GM12878 (cell line): Measurements from ENCODE around the gene TEX2. TPM values are rescaled to one million over a fixed set of nuclear protein-coding genes. Genes with fewer than 3 reads are reported as not detected.

Source experiments
- ATAC-seq: fragments of 200-7000 bp; cut with Tn5 transposase; 3 replicates; pipeline ENCODE4 v1.9.1; 2020; ENCODE audit warnings: mild to moderate bottlenecking, moderate library complexity
- BruUV-seq: library from RNA; stranded (reverse); fragments of 400-500 nt; replicated peaks from 2 replicates; lab custom pipeline; 2021; lab: Mats Ljungman, UMichigan
- CTCF ChIA-PET: fragments of 300-600 bp; sonication (Branson Sonifier 250); formaldehyde crosslinking; extraction: SDS; loops from one replicate; lab custom pipeline; 2021; ENCODE audit warnings: inconsistent platforms; lab: Yijun Ruan, JAX
- POLR2A ChIA-PET: fragments of 350-600 bp; formaldehyde crosslinking; extraction: SDS; loops from one replicate; lab custom pipeline; 2021; ENCODE audit warnings: inconsistent platforms; lab: Charles Lee
- RAD21 ChIA-PET: fragments of 300-600 bp; sonication (Branson Sonifier 250); formaldehyde crosslinking; loops from one replicate; lab custom pipeline; 2023; ENCODE audit warnings: antibody characterized with exemption; ENCODE audit not compliant: unreplicated experiment; lab: Charles Lee
- SMC1A ChIA-PET: fragments of 300-600 bp; sonication (Branson Sonifier 250); formaldehyde crosslinking; loops from one replicate; lab custom pipeline; 2023; ENCODE audit not compliant: unreplicated experiment, uncharacterized antibody; lab: Charles Lee
- DNase-seq: peaks from one replicate; pipeline ENCODE4 v3.0.0-alpha.2; 2011; ENCODE audit warnings: low read depth, low spot score
- FAIRE-seq: peaks from 3 replicates; lab custom pipeline; 2011; peaks lifted over from hg19 to GRCh38; lab: Jason Lieb, UNC
- H2AFZ ChIP-seq: 2 replicates; pipeline ENCODE4 v1.6.0; 2011; ENCODE audit warnings: low read depth, low read length, control low read depth; ENCODE audit not compliant: control insufficient read depth
- H3K27ac ChIP-seq: 2 replicates; pipeline ENCODE4 v1.5.1; 2011; ENCODE audit warnings: control low read depth; ENCODE audit not compliant: control insufficient read depth, insufficient read depth
- H3K27me3 ChIP-seq, 2 experiments: replicated peaks in 1 of 2; 2 replicates each; pipeline versions ENCODE4 v1.6.0 to v1.6.1; 2011; ENCODE audit warnings: low read length in 1 of 2; ENCODE audit not compliant: control insufficient read depth in 2 of 2, insufficient read depth in 2 of 2
- H3K36me3 ChIP-seq, 2 experiments: 2 replicates each; pipeline ENCODE4 v1.5.1; 2011; ENCODE audit warnings: low read length in 1 of 2; ENCODE audit not compliant: control insufficient read depth in 2 of 2, insufficient read depth in 2 of 2
- H3K4me1 ChIP-seq: 2 replicates; pipeline ENCODE4 v1.6.1; 2011; ENCODE audit warnings: mild to moderate bottlenecking, low read length, moderate library complexity, mixed read lengths; ENCODE audit not compliant: control insufficient read depth, insufficient read depth
- H3K4me2 ChIP-seq: 2 replicates; pipeline ENCODE4 v1.6.0; 2011; ENCODE audit warnings: control low read depth; ENCODE audit not compliant: control insufficient read depth, insufficient read depth
- H3K4me3 ChIP-seq: fragments of 200-600 bp; sonication (generic); 2 replicates; pipeline ENCODE4 v1.5.1; 2016
- H3K79me2 ChIP-seq: 2 replicates; pipeline ENCODE4 v1.6.0; 2011; ENCODE audit warnings: low read length; ENCODE audit not compliant: control insufficient read depth, insufficient read depth
- H3K9ac ChIP-seq: 2 replicates; pipeline ENCODE4 v1.8.0; 2011; ENCODE audit warnings: low read length, control low read depth, mixed read lengths; ENCODE audit not compliant: control insufficient read depth, insufficient read depth
- H3K9me3 ChIP-seq: replicated peaks from 3 replicates; pipeline ENCODE4 v1.5.1; 2011; ENCODE audit warnings: mild to moderate bottlenecking, low read length; ENCODE audit not compliant: control insufficient read depth, insufficient read depth
- H4K20me1 ChIP-seq: 2 replicates; pipeline ENCODE4 v1.6.0; 2011; ENCODE audit not compliant: control insufficient read depth, insufficient read depth
- CBFB ChIP-seq: IDR thresholded peaks from 2 replicates; pipeline ENCODE4 v1.6.1; 2016; ENCODE audit warnings: antibody characterized with exemption, low read depth
- EED ChIP-seq: sonication (generic); IDR thresholded peaks from 2 replicates; pipeline ENCODE4 v1.6.1; 2016; ENCODE audit warnings: antibody characterized with exemption, low read depth
- FOS ChIP-seq: IDR thresholded peaks from 3 replicates; pipeline ENCODE4 v1.6.1; 2011; ENCODE audit warnings: borderline replicate concordance; ENCODE audit not compliant: insufficient read length; ENCODE audit errors: extremely low read depth
- GATAD2B ChIP-seq: fragments of 450-650 bp; conservative IDR thresholded peaks from 2 replicates; pipeline ENCODE4 v1.6.1; 2017; ENCODE audit warnings: low read depth, mild to moderate bottlenecking, moderate library complexity
- NFYB ChIP-seq: IDR thresholded peaks from 2 replicates; pipeline ENCODE4 v1.6.1; 2011; ENCODE audit warnings: low read depth, mild to moderate bottlenecking, low read length, improper control_type of control experiment, moderate library complexity; ENCODE audit not compliant: insufficient read depth
- NKRF ChIP-seq: fragments of 450-650 bp; conservative IDR thresholded peaks from 2 replicates; pipeline ENCODE4 v1.6.1; 2017; ENCODE audit warnings: mild to moderate bottlenecking, moderate library complexity
- RAD21 ChIP-seq: IDR thresholded peaks from 2 replicates; pipeline ENCODE4 v1.6.1; 2011; ENCODE audit warnings: mild to moderate bottlenecking, low read depth, low read length, moderate library complexity; ENCODE audit not compliant: insufficient read depth
- RBBP5 ChIP-seq: fragments of 200-600 bp; sonication (generic); conservative IDR thresholded peaks from 2 replicates; pipeline ENCODE4 v1.6.1; 2016
- SIX5 ChIP-seq: IDR thresholded peaks from 2 replicates; pipeline ENCODE4 v1.6.1; 2011; ENCODE audit warnings: mild to moderate bottlenecking, low read depth, low read length, moderate library complexity; ENCODE audit not compliant: severe bottlenecking
- TCF3 ChIP-seq: IDR thresholded peaks from 2 replicates; pipeline ENCODE4 v1.6.1; 2012; ENCODE audit warnings: low read depth, mild to moderate bottlenecking, low read length, borderline replicate concordance; ENCODE audit not compliant: insufficient read depth
- ZBTB11 ChIP-seq: fragments of 450-650 bp; formaldehyde crosslinking; IDR thresholded peaks from 2 replicates; pipeline ENCODE4 v1.5.0; 2022; ENCODE audit warnings: mild to moderate bottlenecking, missing genetic modification characterization
- ZBTB40 ChIP-seq: fragments of 450-650 bp; IDR thresholded peaks from 2 replicates; pipeline ENCODE4 v1.6.1; 2016; ENCODE audit warnings: mild to moderate bottlenecking, moderate library complexity, borderline replicate concordance
- WGBS: methylation state at CpG from one replicate; pipeline ENCODE4 v1.1.6; 2016; ENCODE audit warnings: low lambda C conversion rate; ENCODE audit not compliant: insufficient replicate concordance, insufficient coverage; ENCODE audit errors: missing lambda C conversion rate; 5-methylcytosine and 5-hydroxymethylcytosine counted together
- in situ Hi-C: fragments of 300-500 bp; cut with MboI; formaldehyde crosslinking; loops from 9 replicates; pipeline ENCODE4 v1.14.3; 2018; ENCODE audit warnings: mixed read lengths
- intact Hi-C: fragments of 100-400 bp; cut with micrococcal nuclease; formaldehyde crosslinking; loops from one replicate; pipeline ENCODE4 v1.14.2; 2022; ENCODE audit not compliant: unreplicated experiment
- polyA plus RNA-seq, 11 experiments: library from polyadenylated mRNA; depleted of rRNA in 4 of 11; unstranded in 6 of 11; stranded (reverse) in 5 of 11; fragments of >200 nt; fragmentation: Nextera tagmentation in 4 of 11; fragmentation: Illumina TruSeq in 1 of 11; extraction: Ambion mirVana in 4 of 11; extraction: Trizol in 1 of 11; gene quantifications; 1 replicate in 1 of 11; 2 replicates in 10 of 11; pipeline versions ENCODE4 v1.2.1 to v1.2.3, GENCODE V29; 2011 to 2016; ENCODE audit warnings: inconsistent platforms in 2 of 11, missing spikeins in 2 of 11, low read depth in 1 of 11
- total RNA-seq, 4 experiments: library from RNA; depleted of rRNA in 3 of 4; stranded (reverse); fragments of >200 nt in 3 of 4; fragmentation: Illumina TruSeq in 1 of 4; extraction: Trizol in 1 of 4; gene quantifications; 2 replicates each; pipeline versions ENCODE4 v1.2.1 to v1.2.3, GENCODE V29; 2013 to 2021

Gene TEX2
- total and polyA plus RNA-seq, 10 of the 15 experiments (the other 5 are each of a cell fraction or from before 2014, with no cell fraction given), result 3.8 to 19.9 (median 15.8) TPM

- no peak for TF ChIP-seq ZBTB11
- TF ChIP-seq RBBP5, result no peak
- no peak for TF ChIP-seq FOS
Measured at GRCh38 chr17:64291268-64291851, 28.3 kb upstream of the TEX2 start (continued).

GRCh38 chr17:64289741-64290141 lies 26.7 kb upstream of the TEX2 start:
- no peaks in the 10 kb centered on the region for H3K4me1 ChIP-seq
- RAD21 ChIA-PET, result interaction anchor here (1.0 kb wide), 1 partner anchor 201 kb away, joined by 3 read pairs; no protein-coding TSS in a partner anchor
- no peak overlapping the region for H3K4me2 ChIP-seq
- H4K20me1 ChIP-seq, result no peaks in the 10 kb centered on the region
- BruUV-seq, result no TSS peak
- H3K9me3 ChIP-seq, result no peaks in the 10 kb centered on the region; the same call in 2 of the 3 replicates
- no peak overlapping the region for H2AFZ ChIP-seq
- no peaks in the 10 kb centered on the region for H3K79me2 ChIP-seq
- H3K27me3 ChIP-seq, result no peaks in the 10 kb centered on the region; a peak in 1 of 4 replicates
- no peak overlapping the region for H3K4me3 ChIP-seq
- H3K36me3 ChIP-seq, result no peaks in the 10 kb centered on the region
- H3K9ac ChIP-seq, result no peak overlapping the region
- intact Hi-C loops, result no loop called here
- in situ Hi-C loops, result loop anchor here (25.0 kb wide), 1 partner anchor 252 kb away; no protein-coding TSS in a partner anchor
- POLR2A ChIA-PET, result no interaction called here
- ATAC-seq (no peak), FAIRE-seq (no peak), DNase-seq (no peak)
- 10% methylated on average over 4 of the region's 4 CpGs for WGBS
- SMC1A ChIA-PET, result interaction anchor here (0.6 to 1.9 kb wide), 8 partner anchors 12 to 156 kb away, joined by 3 to 8 read pairs (median 4); no protein-coding TSS in a partner anchor
- CTCF ChIA-PET, result interaction anchor here (0.5 to 3.2 kb wide), 8 partner anchors 9 to 131 kb away, joined by 3 to 26 read pairs (median 4); no protein-coding TSS in a partner anchor
- H3K27ac ChIP-seq, result no peak overlapping the region
- no peak for TF ChIP-seq TCF3
- TF ChIP-seq SIX5, result no peak
- no peak for TF ChIP-seq EED
- no peak for TF ChIP-seq ZBTB40
- no peak for TF ChIP-seq CBFB
- no peak for TF ChIP-seq RAD21
- no peak for TF ChIP-seq NKRF
- no peak for TF ChIP-seq GATAD2B
- no peak for TF ChIP-seq NFYB
